PFSK-1 (cell line): Measurements from ENCODE around the gene C17orf100.
A peak's percentile ranks its signal among the peaks of the same experiment; 100 is the strongest.

ENCODE experiments used
- FOXP2 ChIP-seq: optimal IDR thresholded peaks from 2 replicates; pipeline ENCODE3; 2011; ENCODE audit warnings: borderline replicate concordance, control low read depth, inconsistent platforms; ENCODE audit not compliant: insufficient read depth; ENCODE audit errors: extremely low read length, extremely low read depth
- POLR2AphosphoS5 ChIP-seq: IDR thresholded peaks from 2 replicates; pipeline ENCODE4 v1.6.1; 2012; ENCODE audit warnings: low read depth, mild to moderate bottlenecking, control low read depth, low read length, moderate library complexity
- SIN3A ChIP-seq: IDR thresholded peaks from 2 replicates; pipeline ENCODE4 v1.6.1; 2012; ENCODE audit warnings: mild to moderate bottlenecking, low read length, moderate library complexity, borderline replicate concordance; ENCODE audit not compliant: insufficient read depth
- TAF1 ChIP-seq: IDR thresholded peaks from 2 replicates; pipeline ENCODE4 v1.6.1; 2012; ENCODE audit warnings: low read length, control low read depth, borderline replicate concordance; ENCODE audit not compliant: insufficient read depth
- TF ChIP-seq, protein P1 (sequence below), 2 experiments: IDR thresholded peaks; 2 replicates each; pipeline versions ENCODE4 v1.6.1 to v1.8.0; 2011 to 2012; ENCODE audit warnings: low read depth in 2 of 2, low read length in 2 of 2, control low read depth in 1 of 2, inconsistent platforms in 1 of 2, mild to moderate bottlenecking in 1 of 2, moderate library complexity in 1 of 2; ENCODE audit not compliant: insufficient read depth in 1 of 2

The C17orf100 gene

DNA sequence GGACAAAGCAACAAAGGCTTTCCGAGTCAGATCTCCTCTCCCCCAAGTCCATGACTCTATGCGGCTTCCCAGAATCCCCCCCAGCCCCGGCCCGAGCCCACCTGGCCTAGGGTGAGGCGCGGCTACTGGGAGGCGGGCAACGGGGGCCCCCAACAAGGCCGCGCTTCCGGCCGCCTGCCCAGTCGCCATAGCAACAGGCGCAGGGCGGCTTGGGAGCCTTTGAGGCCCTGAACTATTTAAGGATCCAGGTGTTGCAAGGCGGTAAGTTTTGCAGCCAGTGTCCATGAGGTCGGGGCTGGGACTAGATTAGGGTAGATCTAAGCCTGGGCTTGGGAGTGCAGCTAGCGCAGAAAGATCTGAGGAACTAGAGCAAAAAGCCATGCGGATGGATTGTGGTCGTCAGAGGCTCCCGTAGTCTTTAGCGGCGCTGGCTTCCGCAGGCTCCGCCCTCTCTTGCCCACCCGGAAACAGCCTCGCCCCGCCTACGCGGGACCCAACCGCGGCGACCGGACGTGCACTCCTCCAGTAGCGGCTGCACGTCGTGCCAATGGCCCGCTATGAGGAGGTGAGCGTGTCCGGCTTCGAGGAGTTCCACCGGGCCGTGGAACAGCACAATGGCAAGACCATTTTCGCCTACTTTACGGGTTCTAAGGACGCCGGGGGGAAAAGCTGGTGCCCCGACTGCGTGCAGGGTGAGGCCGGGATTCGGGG, 10.9 kb upstream of the C17orf100 start, which contains the start of the genes KIAA0753 and TXNDC17:
Gene KIAA0753 (minus strand): TSS at position 176 of the 711 bp plus-strand sequence. CDS start 5,608 bp downstream, outside the sequence.
Gene TXNDC17 (plus strand): TSS at position 525 of the 711 bp plus-strand sequence. CDS start 23 bp downstream, at position 548.
- TF ChIP-seq, protein P1, sequence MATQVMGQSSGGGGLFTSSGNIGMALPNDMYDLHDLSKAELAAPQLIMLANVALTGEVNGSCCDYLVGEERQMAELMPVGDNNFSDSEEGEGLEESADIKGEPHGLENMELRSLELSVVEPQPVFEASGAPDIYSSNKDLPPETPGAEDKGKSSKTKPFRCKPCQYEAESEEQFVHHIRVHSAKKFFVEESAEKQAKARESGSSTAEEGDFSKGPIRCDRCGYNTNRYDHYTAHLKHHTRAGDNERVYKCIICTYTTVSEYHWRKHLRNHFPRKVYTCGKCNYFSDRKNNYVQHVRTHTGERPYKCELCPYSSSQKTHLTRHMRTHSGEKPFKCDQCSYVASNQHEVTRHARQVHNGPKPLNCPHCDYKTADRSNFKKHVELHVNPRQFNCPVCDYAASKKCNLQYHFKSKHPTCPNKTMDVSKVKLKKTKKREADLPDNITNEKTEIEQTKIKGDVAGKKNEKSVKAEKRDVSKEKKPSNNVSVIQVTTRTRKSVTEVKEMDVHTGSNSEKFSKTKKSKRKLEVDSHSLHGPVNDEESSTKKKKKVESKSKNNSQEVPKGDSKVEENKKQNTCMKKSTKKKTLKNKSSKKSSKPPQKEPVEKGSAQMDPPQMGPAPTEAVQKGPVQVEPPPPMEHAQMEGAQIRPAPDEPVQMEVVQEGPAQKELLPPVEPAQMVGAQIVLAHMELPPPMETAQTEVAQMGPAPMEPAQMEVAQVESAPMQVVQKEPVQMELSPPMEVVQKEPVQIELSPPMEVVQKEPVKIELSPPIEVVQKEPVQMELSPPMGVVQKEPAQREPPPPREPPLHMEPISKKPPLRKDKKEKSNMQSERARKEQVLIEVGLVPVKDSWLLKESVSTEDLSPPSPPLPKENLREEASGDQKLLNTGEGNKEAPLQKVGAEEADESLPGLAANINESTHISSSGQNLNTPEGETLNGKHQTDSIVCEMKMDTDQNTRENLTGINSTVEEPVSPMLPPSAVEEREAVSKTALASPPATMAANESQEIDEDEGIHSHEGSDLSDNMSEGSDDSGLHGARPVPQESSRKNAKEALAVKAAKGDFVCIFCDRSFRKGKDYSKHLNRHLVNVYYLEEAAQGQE (IDR thresholded peaks at IDR 0.05; ENCODE audit: insufficient read depth in 1 of 2, low read depth in 2 of 2, low read length in 2 of 2), result peak; percentile 51 to 64; a peak in 3 of 4 replicates
- TF ChIP-seq FOXP2 (peak; percentile 88), SIN3A (peak; percentile 89; the same call in 1 of the 2 replicates), POLR2AphosphoS5 (peak; percentile 99), TAF1 (peak; percentile 95)

DNA sequence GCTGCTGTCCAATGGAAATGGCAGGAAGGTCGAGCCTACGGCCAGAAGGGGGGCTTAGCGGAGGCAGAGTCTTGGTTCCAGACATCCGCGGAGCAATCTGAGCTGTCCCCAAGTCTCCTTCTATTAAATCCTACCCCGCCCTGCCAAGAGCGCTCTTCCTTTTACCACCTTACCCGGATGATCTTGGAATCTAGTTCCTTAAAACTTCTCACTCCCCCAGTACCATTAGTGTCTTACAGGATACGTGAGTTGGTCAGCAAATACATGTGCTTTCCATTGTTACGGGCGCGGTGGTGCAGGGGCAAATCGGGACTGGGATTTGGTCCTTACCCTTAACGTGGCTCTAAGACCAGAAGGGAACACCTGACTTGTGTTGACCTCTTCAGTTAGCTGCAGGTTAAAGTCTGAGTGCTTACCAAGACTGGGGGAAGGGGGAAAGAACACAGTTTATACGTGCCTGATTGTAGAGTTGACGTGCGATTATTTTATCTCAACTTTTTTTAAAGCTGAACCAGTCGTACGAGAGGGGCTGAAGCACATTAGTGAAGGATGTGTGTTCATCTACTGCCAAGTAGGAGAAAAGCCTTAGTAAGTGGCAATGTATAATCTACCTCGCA, 10.2 kb upstream of the C17orf100 start:
- TF ChIP-seq TAF1, result no peak
- TF ChIP-seq, protein P1 (IDR thresholded peaks at IDR 0.05; ENCODE audit: insufficient read depth in 1 of 2, low read depth in 2 of 2, low read length in 2 of 2), result no peak
- no peak for TF ChIP-seq FOXP2
- TF ChIP-seq SIN3A, result no peak

DNA sequence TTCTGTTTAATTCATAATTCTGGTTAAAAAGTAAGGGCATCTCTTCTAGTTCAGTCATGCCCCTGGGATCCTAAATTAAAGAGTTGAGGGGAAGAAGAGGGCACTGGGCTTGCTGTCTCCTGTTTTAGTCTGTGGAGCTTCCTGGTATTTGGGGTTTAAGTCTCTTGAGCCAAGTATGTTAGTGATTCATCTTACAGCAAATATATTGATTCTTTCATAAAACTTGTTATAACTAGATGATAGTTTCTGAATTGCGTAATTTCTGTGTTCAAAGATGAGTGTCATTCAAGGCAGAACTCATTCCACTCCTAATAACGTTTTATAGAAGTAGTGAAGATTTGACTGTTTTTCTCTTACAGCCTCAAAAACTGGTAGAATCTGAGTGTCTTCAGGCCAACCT, 9.0 kb upstream of the C17orf100 start:
- TF ChIP-seq TAF1 (no peak), POLR2AphosphoS5 (no peak), FOXP2 (no peak), SIN3A (no peak)
- TF ChIP-seq, protein P1 (IDR thresholded peaks at IDR 0.05; ENCODE audit: insufficient read depth in 1 of 2, low read depth in 2 of 2, low read length in 2 of 2), result no peak

DNA sequence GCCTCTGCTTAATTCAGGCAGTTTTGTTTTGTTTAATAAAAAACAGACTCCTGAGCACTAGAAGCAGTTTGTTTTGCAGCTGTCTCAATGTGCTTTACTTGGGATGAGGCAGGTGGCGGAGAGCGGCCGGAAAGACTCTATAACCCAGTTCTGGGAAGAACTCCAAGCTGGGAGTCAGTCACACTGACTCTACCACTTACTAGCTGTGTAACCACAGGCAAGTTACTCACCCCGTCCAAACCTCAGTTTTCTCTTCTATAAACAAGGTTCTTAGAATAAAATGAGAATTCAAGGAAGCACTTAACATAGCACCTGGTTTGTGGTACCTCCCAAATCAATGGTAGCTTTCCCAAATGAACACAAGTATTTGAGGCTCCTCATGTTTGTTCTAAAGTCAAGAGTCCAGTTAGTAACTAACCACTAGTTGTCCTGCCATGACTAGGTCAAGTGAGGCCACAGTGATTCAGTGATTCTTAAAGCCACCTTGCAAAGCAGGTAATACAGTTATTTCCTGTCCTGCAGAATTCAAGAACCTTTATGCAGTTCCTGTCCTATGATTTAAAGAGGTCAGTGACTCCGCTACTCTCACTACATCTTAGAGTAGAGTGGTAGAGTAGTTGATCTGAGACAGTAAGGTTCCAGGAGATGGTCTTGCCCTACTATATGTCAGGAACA, 8.0 kb upstream of the C17orf100 start:
- TF ChIP-seq FOXP2 (no peak), SIN3A (no peak), TAF1 (no peak), POLR2AphosphoS5 (no peak)
- TF ChIP-seq, protein P1 (IDR thresholded peaks at IDR 0.05; ENCODE audit: insufficient read depth in 1 of 2, low read depth in 2 of 2, low read length in 2 of 2), result no peak
